ENCODE results near the gene ADGRD2.

Gene ADGRD2

DNA sequence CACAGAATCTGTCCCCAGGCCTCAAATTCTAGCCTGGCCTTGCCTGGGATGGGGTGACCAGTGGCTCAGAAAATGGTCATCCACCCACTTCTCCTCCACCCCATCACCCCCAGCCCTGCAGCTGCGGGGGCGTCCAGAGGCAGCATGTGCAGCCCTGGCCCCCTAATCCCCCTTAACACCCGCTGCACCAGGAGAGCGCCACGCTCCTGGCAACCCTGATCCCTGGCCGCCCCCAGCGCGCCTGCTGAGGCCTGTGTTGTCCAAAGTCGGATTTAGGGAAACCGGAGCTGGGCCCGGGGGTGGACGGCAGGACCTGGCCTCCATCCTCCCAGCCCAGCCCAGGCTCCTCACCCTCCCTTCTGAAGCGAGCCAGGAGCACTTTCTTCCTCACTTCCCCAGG lies 35.0 kb downstream of the ADGRD2 start:
- TF ChIP-seq, protein P1, sequence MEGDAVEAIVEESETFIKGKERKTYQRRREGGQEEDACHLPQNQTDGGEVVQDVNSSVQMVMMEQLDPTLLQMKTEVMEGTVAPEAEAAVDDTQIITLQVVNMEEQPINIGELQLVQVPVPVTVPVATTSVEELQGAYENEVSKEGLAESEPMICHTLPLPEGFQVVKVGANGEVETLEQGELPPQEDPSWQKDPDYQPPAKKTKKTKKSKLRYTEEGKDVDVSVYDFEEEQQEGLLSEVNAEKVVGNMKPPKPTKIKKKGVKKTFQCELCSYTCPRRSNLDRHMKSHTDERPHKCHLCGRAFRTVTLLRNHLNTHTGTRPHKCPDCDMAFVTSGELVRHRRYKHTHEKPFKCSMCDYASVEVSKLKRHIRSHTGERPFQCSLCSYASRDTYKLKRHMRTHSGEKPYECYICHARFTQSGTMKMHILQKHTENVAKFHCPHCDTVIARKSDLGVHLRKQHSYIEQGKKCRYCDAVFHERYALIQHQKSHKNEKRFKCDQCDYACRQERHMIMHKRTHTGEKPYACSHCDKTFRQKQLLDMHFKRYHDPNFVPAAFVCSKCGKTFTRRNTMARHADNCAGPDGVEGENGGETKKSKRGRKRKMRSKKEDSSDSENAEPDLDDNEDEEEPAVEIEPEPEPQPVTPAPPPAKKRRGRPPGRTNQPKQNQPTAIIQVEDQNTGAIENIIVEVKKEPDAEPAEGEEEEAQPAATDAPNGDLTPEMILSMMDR (IDR thresholded peaks at IDR 0.05; ENCODE audit: low read depth, low read length): no peak
- TF ChIP-seq EZH2phosphoT487 (IDR thresholded peaks at IDR 0.05; ENCODE audit: low read depth): no peak
- Histone ChIP-seq H3K79me2 (ENCODE audit: low read length) (no peaks in the 10 kb centered on the region), H3K27me3 (ENCODE audit: low read depth, low read length) (no peaks in the 10 kb centered on the region; the same call in 1 of the 2 replicates), H3K4me3 (ENCODE audit: low read length) (no peak overlapping the region), H3K4me1 (ENCODE audit: low read length) (peaks cover 3% of the 10 kb centered on the region), H3K9me3 (ENCODE audit: insufficient read depth, low read length) (no peaks in the 10 kb centered on the region), H3K4me2 (ENCODE audit: low read length) (no peak overlapping the region), H3K36me3 (replicated peaks; ENCODE audit: low read depth, low read length) (no peaks in the 10 kb centered on the region), H3K9ac (ENCODE audit: low read length) (no peak overlapping the region), H4K20me1 (ENCODE audit: insufficient read depth, low read length) (no peaks in the 10 kb centered on the region), H3K27ac (ENCODE audit: low read length) (no peak overlapping the region), H2AFZ (ENCODE audit: low read depth, low read length) (no peak overlapping the region)

DNA sequence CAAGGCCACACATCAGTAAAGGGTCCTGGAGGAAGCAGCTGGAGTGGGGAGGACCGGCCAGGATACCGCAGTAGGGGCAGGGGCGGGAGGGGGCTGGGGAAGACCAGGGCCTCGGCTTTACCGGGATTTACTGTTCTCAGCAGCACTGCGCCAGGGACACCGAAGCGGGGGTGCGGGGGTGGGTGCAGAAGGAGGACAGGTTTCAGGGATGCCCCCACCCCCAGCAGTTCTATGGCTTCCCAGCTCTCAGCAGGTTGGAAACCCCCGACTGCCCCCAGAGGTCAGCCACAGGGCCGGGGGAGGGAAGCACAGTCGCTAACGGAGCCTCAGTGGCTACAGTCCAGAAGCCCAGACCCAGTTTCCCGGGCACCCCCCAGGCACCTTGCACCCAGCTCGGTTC lies 35.7 kb downstream of the ADGRD2 start:
- Histone ChIP-seq H3K9me3 (ENCODE audit: insufficient read depth, low read length) (no peaks in the 10 kb centered on the region), H3K4me1 (ENCODE audit: low read length) (no peaks in the 10 kb centered on the region), H3K9ac (ENCODE audit: low read length) (no peak overlapping the region), H3K27ac (ENCODE audit: low read length) (no peak overlapping the region), H3K4me2 (ENCODE audit: low read length) (no peak overlapping the region), H4K20me1 (ENCODE audit: insufficient read depth, low read length) (no peaks in the 10 kb centered on the region), H2AFZ (ENCODE audit: low read depth, low read length) (no peak overlapping the region), H3K79me2 (ENCODE audit: low read length) (no peaks in the 10 kb centered on the region), H3K27me3 (ENCODE audit: low read depth, low read length) (no peaks in the 10 kb centered on the region; the same call in 1 of the 2 replicates), H3K36me3 (replicated peaks; ENCODE audit: low read depth, low read length) (no peaks in the 10 kb centered on the region), H3K4me3 (ENCODE audit: low read length) (no peak overlapping the region)
- TF ChIP-seq, protein P1 (IDR thresholded peaks at IDR 0.05; ENCODE audit: low read depth, low read length): no peak
- TF ChIP-seq EZH2phosphoT487 (IDR thresholded peaks at IDR 0.05; ENCODE audit: low read depth): no peak

DNA sequence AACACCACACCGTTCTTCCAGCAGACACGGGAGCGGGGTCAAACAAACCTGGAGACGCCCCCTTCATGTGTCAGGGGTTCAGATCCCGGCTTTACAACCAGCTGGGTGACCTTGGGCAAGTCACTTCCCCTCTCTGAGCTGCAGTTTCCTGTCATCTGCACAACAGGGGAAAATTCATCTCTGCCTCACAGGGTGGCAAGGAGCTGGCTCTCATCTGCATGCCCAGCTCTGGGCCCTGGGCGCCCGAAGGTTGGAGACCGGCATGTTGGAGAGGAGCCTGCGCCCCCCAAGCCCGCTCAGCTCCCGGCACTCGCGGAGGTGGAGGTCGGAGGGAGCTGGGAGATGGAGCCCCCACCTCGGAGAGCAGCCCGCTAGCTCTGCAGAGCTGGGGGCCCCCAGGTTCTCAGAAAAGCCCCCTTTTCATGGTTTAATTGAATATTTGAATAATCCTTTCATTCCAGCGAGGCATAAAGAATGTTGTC lies 36.6 kb downstream of the ADGRD2 start:
- H4K20me1 ChIP-seq (ENCODE audit: insufficient read depth, low read length): no peaks in the 10 kb centered on the region
- H3K4me1 ChIP-seq (ENCODE audit: low read length): no peaks in the 10 kb centered on the region
- H2AFZ ChIP-seq (ENCODE audit: low read depth, low read length): no peak overlapping the region
- no peak overlapping the region for H3K27ac ChIP-seq (ENCODE audit: low read length)
- no peak overlapping the region for H3K4me3 ChIP-seq (ENCODE audit: low read length)
- no peak overlapping the region for H3K9ac ChIP-seq (ENCODE audit: low read length)
- H3K36me3 ChIP-seq (replicated peaks; ENCODE audit: low read depth, low read length): no peaks in the 10 kb centered on the region
- peaks cover 3% of the 10 kb centered on the region; the same call in 1 of the 2 replicates for H3K27me3 ChIP-seq (ENCODE audit: low read depth, low read length)
- TF ChIP-seq, protein P1 (IDR thresholded peaks at IDR 0.05; ENCODE audit: low read depth, low read length): no peak
- no peaks in the 10 kb centered on the region for H3K79me2 ChIP-seq (ENCODE audit: low read length)
- H3K4me2 ChIP-seq (ENCODE audit: low read length): no peak overlapping the region
- H3K9me3 ChIP-seq (ENCODE audit: insufficient read depth, low read length): no peaks in the 10 kb centered on the region

DNA sequence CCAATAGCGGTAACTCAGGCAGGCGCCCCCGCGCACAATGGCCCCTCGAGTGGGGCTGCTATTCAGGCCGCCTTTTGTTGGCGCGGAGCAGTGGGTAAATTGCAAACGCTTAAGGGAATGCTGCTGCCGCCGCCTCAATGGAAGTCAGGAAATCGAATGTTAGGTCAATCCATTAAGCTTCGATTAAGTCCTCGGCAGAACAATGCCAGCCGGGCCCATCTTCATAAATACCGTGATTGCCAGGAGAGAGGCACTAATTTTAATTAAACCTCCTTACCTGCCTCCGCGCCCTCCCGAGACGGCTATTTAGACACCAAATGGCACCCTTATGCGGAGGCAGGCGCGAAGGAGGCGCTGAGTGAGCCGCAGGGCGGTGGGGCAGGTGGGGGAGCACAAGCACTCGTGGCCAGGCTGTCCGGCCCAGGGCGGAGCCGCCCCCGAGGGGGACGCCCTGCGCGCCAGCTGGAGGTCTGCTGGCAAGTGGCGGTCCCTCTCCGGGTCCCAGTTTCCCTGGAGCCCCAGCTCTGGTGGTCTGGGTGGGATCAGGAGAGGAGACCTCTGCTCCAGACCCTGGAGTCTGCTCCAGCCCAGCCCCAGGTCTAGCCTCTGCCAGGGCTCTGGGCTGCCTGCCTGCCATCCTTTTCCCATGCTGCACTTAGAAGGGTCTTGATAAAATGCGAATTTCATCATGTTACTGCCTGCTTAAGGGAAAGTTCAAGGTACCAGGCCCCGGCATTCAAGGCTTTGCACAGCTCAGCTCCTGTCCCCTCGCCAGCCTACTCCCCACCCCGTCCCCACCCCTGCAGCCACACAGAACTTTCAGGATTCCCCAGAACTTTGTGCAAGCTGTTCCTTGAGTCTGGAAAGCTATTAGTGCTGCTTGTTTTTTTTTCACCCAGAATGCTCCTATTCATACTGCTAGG lies 37.3 kb downstream of the ADGRD2 start:
- H3K27ac ChIP-seq (ENCODE audit: low read length): no peak overlapping the region
- H3K27me3 ChIP-seq (ENCODE audit: low read depth, low read length): peaks cover 3% of the 10 kb centered on the region; the same call in 1 of the 2 replicates
- H4K20me1 ChIP-seq (ENCODE audit: insufficient read depth, low read length): no peaks in the 10 kb centered on the region
- H3K4me3 ChIP-seq (ENCODE audit: low read length): no peak overlapping the region
- no peaks in the 10 kb centered on the region for H3K79me2 ChIP-seq (ENCODE audit: low read length)
- no peak overlapping the region for H2AFZ ChIP-seq (ENCODE audit: low read depth, low read length)
- no peaks in the 10 kb centered on the region for H3K4me1 ChIP-seq (ENCODE audit: low read length)
- H3K9me3 ChIP-seq (ENCODE audit: insufficient read depth, low read length): no peaks in the 10 kb centered on the region
- H3K36me3 ChIP-seq (replicated peaks; ENCODE audit: low read depth, low read length): no peaks in the 10 kb centered on the region
- H3K9ac ChIP-seq (ENCODE audit: low read length): no peak overlapping the region
- H3K4me2 ChIP-seq (ENCODE audit: low read length): no peak overlapping the region
- TF ChIP-seq EZH2phosphoT487 (IDR thresholded peaks at IDR 0.05; ENCODE audit: low read depth): no peak
- TF ChIP-seq, protein P1 (IDR thresholded peaks at IDR 0.05; ENCODE audit: low read depth, low read length): no peak

Measured in OCI-LY3 (cell line).